ENCODE measurements around the gene DEFB128.
"Not testable (repeated sequence)": the region's sequence is repeated elsewhere in the genome, so short reads cannot be mapped to it uniquely, and the experiment has no call there.

Gene DEFB128

GRCh38 chr20:189611-190010 is at the start of gene DEFB128:
TSS of gene DEFB128 (minus strand) at chr20:189711. CDS start at chr20:189623, 88 bp downstream.
- H3K4me3 Mint-ChIP-seq: no peak within 1 kb of the TSS
- H3K9me3 Mint-ChIP-seq: peaks cover 4% of the 10 kb centered on the region
- peaks cover 4% of the 10 kb centered on the region for H3K4me1 Mint-ChIP-seq (ENCODE audit: low read depth)
- H3K27me3 Mint-ChIP-seq (ENCODE audit: low read depth): peaks cover 22% of the 10 kb centered on the region
- no peaks in the 10 kb centered on the region for H3K36me3 Mint-ChIP-seq (ENCODE audit: low read depth)
- DNase-seq (ENCODE audit: low spot score): no peak
- no peak within 1 kb of the TSS for H3K27ac Mint-ChIP-seq

GRCh38 chr20:237929-238328 is 48.4 kb upstream of the DEFB128 start:
- Mint-ChIP-seq H3K9me3 (no peaks in the 10 kb centered on the region), H3K27ac (peak overlapping the region; percentile 94), H3K27me3 (ENCODE audit: low read depth) (peaks cover 8% of the 10 kb centered on the region), H3K4me1 (ENCODE audit: low read depth) (peaks cover 14% of the 10 kb centered on the region), H3K36me3 (ENCODE audit: low read depth) (no peaks in the 10 kb centered on the region), H3K4me3 (peak overlapping the region; percentile 80)
- DNase-seq (ENCODE audit: low spot score): no peak

GRCh38 chr20:237489-237888 is 48.0 kb upstream of the DEFB128 start:
- Mint-ChIP-seq H3K4me3 (peak overlapping the region; percentile 80), H3K27ac (peak overlapping the region; percentile 94), H3K9me3 (no peaks in the 10 kb centered on the region), H3K27me3 (ENCODE audit: low read depth) (peaks cover 6% of the 10 kb centered on the region), H3K4me1 (ENCODE audit: low read depth) (peaks cover 14% of the 10 kb centered on the region), H3K36me3 (ENCODE audit: low read depth) (no peaks in the 10 kb centered on the region)
- peak; percentile 60 for DNase-seq (ENCODE audit: low spot score)

DNA sequence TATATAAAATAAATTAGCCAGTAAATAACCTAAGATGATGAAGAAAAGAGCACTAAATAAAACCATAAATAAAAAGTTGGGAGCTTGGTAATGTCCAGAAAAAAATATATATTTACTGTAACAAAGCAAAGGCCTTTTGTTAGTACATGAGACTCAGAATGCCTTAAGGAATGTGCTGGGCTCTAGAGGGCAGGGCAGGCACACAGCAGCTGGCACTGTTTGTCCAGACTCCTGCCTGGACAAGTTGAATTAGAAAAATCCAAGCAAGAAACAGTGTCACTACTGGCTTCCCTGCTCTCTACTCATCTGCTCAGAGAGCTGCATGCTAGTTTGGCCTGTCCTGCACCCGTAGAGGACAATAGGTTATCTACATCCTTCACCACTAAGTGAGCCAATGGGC is 46.4 kb upstream of the DEFB128 start:
- H3K27ac Mint-ChIP-seq: no peak overlapping the region
- no peaks in the 10 kb centered on the region for H3K36me3 Mint-ChIP-seq (ENCODE audit: low read depth)
- no peaks in the 10 kb centered on the region for H3K9me3 Mint-ChIP-seq
- no peak overlapping the region for H3K4me3 Mint-ChIP-seq
- no peaks in the 10 kb centered on the region for H3K27me3 Mint-ChIP-seq (ENCODE audit: low read depth)
- peaks cover 14% of the 10 kb centered on the region for H3K4me1 Mint-ChIP-seq (ENCODE audit: low read depth)
- DNase-seq (ENCODE audit: low spot score): no peak

- peaks cover 8% of the 10 kb centered on the region for H3K4me1 Mint-ChIP-seq (ENCODE audit: low read depth)
- peaks cover 3% of the 10 kb centered on the region for H3K9me3 Mint-ChIP-seq
- H3K27ac Mint-ChIP-seq: no peak overlapping the region
- DNase-seq (ENCODE audit: low spot score): no peak
- H3K4me3 Mint-ChIP-seq: no peak overlapping the region
- H3K36me3 Mint-ChIP-seq (ENCODE audit: low read depth): peaks cover 3% of the 10 kb centered on the region
- peaks cover 12% of the 10 kb centered on the region for H3K27me3 Mint-ChIP-seq (ENCODE audit: low read depth)
These were observed 38.1 kb upstream of the DEFB128 start for GRCh38 chr20:227439-228105.

- DNase-seq (ENCODE audit: low spot score): no peak
- peaks cover 3% of the 10 kb centered on the region for H3K36me3 Mint-ChIP-seq (ENCODE audit: low read depth)
- peaks cover 16% of the 10 kb centered on the region for H3K27me3 Mint-ChIP-seq (ENCODE audit: low read depth)
- H3K9me3 Mint-ChIP-seq: peaks cover 3% of the 10 kb centered on the region
- no peak within 1 kb of the TSS for H3K4me3 Mint-ChIP-seq
- peaks cover 8% of the 10 kb centered on the region for H3K4me1 Mint-ChIP-seq (ENCODE audit: low read depth)
- H3K27ac Mint-ChIP-seq: no peak within 1 kb of the TSS
These were observed 37.4 kb upstream of the DEFB128 start, which contains the start of gene DEFB129 for GRCh38 chr20:226958-227357. TSS of gene DEFB129 (plus strand) at chr20:227258. CDS start at chr20:227289, 31 bp downstream.

GRCh38 chr20:225879-226278 is 36.4 kb upstream of the DEFB128 start:
- H3K4me3 Mint-ChIP-seq; H3K9me3 Mint-ChIP-seq; H3K27ac Mint-ChIP-seq; H3K36me3 Mint-ChIP-seq (ENCODE audit: low read depth); H3K4me1 Mint-ChIP-seq (ENCODE audit: low read depth); DNase-seq (ENCODE audit: low spot score): not testable (repeated sequence)
- peaks cover 22% of the 10 kb centered on the region for H3K27me3 Mint-ChIP-seq (ENCODE audit: low read depth)

DNA sequence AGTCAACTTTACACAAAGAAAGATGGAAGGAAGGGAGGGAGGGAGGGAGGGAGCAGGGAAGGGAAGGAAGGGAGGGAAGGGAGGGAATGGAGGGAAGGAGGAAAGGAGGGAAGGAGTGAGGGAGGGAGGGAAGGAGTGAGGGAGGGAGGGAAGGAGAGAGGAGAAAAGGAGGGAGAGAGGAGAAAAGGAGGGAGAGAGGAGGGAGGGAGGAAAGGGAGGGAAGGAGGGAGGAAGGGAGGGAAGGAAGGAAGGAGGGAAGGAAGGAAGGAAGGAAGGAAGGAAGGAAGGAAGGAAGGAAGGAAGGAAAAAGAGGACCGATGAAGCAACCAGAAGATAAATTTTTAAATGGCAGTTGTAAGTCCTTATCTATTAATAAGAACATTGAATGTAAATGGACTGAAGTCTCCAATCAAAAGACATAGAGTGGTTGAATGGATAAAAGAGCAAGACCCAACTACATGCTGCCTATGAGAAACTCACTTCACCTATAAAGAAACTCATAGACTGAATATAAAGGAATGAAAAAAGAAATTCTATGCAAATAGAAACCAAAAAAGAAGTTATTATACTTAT is 31.8 kb upstream of the DEFB128 start:
- H3K27me3 Mint-ChIP-seq (ENCODE audit: low read depth): peaks cover 37% of the 10 kb centered on the region
- no peak overlapping the region for H3K4me3 Mint-ChIP-seq
- H3K9me3 Mint-ChIP-seq: peaks cover 3% of the 10 kb centered on the region
- no peaks in the 10 kb centered on the region for H3K4me1 Mint-ChIP-seq (ENCODE audit: low read depth)
- H3K27ac Mint-ChIP-seq: no peak overlapping the region
- peaks cover 3% of the 10 kb centered on the region for H3K36me3 Mint-ChIP-seq (ENCODE audit: low read depth)
- DNase-seq (ENCODE audit: low spot score): no peak

DNA sequence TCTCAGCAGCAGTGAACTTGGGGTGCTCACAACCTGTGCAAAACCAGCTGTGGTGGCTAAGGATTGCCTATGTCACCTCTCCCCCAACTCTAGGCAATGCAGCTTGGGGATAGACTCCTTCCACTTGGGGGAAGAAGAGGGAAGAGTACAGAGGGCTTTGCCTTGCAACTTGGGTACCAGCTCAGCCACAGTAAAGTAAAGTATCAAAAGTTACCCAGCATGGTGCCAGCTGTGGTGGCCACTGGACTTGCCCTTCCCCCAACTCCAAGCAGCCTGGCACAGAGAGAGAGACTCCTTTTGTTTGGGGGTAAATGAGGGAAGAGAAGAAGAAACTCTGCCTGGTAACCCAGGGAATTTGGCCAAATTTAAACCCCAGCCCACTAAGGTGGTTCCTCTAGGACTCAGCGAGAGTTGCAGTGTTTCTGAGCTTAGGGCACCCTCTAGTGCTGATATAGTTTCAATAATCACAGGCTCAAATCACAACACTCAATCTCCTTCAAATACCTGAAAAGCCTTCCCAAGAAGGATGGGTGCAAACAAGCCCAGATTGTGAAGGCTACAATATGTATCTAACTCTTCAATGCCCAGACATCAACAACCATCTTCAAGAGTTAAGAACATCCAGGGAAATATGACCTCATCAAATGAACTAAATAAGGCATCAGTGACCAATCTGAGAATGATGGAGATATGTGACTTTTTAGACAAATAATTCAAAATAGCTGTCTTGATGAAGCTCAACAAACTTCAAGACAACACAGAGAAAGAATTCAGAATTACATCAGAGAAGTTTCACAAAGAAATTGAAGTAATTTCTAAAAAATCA is 30.0 kb upstream of the DEFB128 start:
- Mint-ChIP-seq H3K9me3 (no peaks in the 10 kb centered on the region), H3K4me1 (ENCODE audit: low read depth) (no peaks in the 10 kb centered on the region), H3K27ac (no peak overlapping the region), H3K36me3 (ENCODE audit: low read depth) (no peaks in the 10 kb centered on the region), H3K4me3 (no peak overlapping the region), H3K27me3 (ENCODE audit: low read depth) (peaks cover 35% of the 10 kb centered on the region)
- no peak for DNase-seq (ENCODE audit: low spot score)

- Mint-ChIP-seq H3K27me3 (ENCODE audit: low read depth) (peaks cover 31% of the 10 kb centered on the region), H3K4me1 (ENCODE audit: low read depth) (no peaks in the 10 kb centered on the region), H3K36me3 (ENCODE audit: low read depth) (no peaks in the 10 kb centered on the region), H3K27ac (no peak overlapping the region), H3K9me3 (no peaks in the 10 kb centered on the region), H3K4me3 (no peak overlapping the region)
- DNase-seq (ENCODE audit: low spot score): no peak
These were observed 27.8 kb upstream of the DEFB128 start for GRCh38 chr20:217266-217665.

DNA sequence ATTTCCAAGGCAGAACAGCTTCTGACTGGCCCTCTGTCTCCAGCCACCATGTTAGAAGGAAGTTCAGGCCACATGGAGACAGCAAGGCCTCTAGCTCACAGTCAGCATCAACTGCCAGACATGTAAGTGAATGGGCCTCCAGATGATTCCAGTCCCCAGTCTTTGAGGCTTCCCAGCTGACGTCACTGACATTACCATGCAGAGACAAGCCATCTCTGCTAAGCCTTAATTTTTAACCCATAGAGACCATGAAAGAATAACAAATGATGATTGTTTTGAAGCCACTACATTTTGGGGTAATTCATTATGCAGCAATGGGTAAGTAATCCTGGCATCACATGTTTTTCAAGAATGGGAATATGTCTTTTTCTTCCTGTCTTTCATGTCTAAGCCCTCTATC is 26.3 kb upstream of the DEFB128 start:
- no peaks in the 10 kb centered on the region for H3K36me3 Mint-ChIP-seq (ENCODE audit: low read depth)
- DNase-seq (ENCODE audit: low spot score): no peak
- H3K4me1 Mint-ChIP-seq (ENCODE audit: low read depth): no peaks in the 10 kb centered on the region
- H3K27me3 Mint-ChIP-seq (ENCODE audit: low read depth): peaks cover 23% of the 10 kb centered on the region
- H3K9me3 Mint-ChIP-seq: no peaks in the 10 kb centered on the region
- no peak overlapping the region for H3K27ac Mint-ChIP-seq
- H3K4me3 Mint-ChIP-seq: no peak overlapping the region

GRCh38 chr20:214383-214782 is 24.9 kb upstream of the DEFB128 start:
- Mint-ChIP-seq H3K27ac (no peak overlapping the region), H3K36me3 (ENCODE audit: low read depth) (no peaks in the 10 kb centered on the region), H3K4me3 (no peak overlapping the region), H3K27me3 (ENCODE audit: low read depth) (peaks cover 17% of the 10 kb centered on the region), H3K4me1 (ENCODE audit: low read depth) (no peaks in the 10 kb centered on the region), H3K9me3 (no peaks in the 10 kb centered on the region)
- no peak for DNase-seq (ENCODE audit: low spot score)

DNA sequence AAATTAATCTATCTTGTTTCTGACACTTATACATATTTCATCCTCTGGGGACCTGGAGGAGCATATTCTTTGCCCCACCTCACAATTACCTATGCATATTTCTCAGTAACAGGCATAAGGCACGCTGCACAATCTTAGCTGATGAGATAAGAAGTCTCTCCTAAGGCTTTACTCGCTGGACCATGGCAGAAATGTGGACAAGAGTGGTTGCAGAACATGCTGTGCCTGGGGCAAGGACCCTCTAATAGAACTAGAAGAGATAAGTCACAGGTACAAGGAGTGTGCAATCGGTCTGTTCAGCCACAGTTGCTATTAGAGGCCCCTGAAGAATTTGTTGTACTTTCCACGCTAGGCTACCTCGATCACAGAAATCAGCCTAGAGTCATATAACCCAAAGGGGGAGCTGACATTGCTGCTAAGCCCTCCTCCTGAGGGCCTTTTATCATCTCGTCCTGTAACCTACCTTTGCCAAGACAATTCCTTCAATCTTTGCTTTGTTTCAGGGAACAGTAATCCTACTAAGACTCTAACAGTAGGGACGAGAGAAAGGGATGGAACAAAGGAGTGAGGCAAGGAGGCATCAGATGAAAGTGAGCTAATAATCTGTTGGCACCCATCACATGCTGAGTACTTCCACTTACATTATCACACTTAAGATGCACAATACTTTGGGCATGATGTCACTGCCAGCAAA is 21.4 kb upstream of the DEFB128 start:
- H3K27me3 Mint-ChIP-seq (ENCODE audit: low read depth): peaks cover 10% of the 10 kb centered on the region
- H3K4me1 Mint-ChIP-seq (ENCODE audit: low read depth): peaks cover 2% of the 10 kb centered on the region
- no peaks in the 10 kb centered on the region for H3K9me3 Mint-ChIP-seq
- no peak overlapping the region for H3K27ac Mint-ChIP-seq
- DNase-seq (ENCODE audit: low spot score): no peak
- H3K36me3 Mint-ChIP-seq (ENCODE audit: low read depth): no peaks in the 10 kb centered on the region
- H3K4me3 Mint-ChIP-seq: no peak overlapping the region

All from T-helper 2 cell treated with Interferon-gamma antibody and Interleukin-4, amounts not matched to agents 5 μg/mL and 100 μg/mL, for 36 hours (primary cell).